GM21423 (cell line): ENCODE data around the gene ROR2.

ENCODE experiments used
- ATAC-seq: cut with Tn5 transposase; IDR thresholded peaks from one replicate; pipeline ENCODE4 v1.9.1; 2021; ENCODE audit warnings: mild to moderate bottlenecking, moderate library complexity; ENCODE audit not compliant: unreplicated experiment

ROR2 gene

DNA sequence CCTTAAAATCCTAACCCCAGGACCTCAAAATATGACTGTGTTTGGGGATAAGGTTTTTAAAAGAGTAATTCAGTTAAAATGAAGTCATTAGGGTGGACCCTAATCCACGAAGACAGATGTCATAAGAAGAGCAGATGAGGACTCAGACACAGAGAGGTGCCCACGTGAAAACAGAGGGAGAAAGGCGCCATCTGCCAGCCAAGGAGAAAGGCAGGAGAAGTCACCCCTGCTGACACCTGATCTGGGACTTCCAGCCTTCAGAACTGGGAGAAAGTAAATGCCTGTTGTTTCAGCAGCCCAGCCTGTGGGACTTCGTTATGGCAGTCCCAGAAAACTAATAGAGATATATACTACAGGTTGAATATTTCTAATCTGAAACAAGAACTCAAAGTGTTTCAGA is 67.4 kb downstream of the ROR2 start:
- ATAC-seq = no peak

GRCh38 chr9:91880378-91880972 is 69.6 kb downstream of the ROR2 start:
- no peak for ATAC-seq

DNA sequence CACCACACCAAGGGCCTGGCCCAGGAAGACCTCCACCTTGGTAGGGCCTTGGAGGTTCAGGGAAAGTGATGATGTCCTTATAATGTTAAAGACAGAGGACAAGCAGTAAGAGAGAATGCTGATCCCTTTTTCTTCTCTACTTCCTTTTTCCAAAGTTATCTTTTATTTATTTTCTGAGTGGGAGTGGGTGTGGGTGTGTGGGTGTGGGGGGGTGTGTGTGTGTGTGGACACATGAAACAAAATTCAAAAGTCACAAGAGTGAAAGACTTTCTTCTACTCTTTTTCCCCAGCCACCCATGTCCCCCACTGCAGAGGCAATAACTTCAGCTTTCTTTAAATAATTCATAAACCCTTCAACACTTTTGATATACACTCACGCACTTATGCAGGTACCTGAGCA is 70.8 kb downstream of the ROR2 start:
- no peak for ATAC-seq

- ATAC-seq = no peak
Measured at GRCh38 chr9:91873637-91874051, 76.4 kb downstream of the ROR2 start.

DNA sequence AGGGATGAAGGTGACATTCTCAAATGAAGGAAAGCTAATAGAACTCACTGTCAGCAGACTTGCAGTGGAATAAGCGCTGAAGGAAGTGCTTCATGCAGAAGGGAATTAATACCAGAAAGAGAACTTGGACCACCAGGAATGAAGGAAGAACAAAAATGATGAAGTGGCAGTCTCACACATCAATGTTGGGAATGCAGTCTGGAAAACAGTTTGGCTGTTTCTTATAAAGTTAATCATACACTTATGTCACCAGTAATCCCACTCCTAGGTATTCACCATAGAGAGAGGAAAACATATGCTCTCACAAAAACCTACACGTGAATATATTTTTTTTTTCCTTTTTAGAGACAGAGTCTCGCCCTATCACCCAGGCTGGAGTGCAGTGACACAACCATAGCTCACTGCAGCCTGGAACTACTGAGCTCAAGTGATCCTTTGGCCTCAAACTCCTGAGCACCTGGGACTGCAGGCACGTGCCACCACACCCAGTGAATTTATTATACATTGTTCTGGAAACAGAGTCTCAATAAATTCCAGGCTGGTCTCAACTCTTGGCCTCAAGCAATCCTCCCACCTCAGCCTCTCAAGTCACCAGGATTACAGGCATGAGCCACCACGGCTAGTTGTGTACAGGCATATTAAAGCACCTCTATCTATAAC is 81.2 kb downstream of the ROR2 start:
- no peak for ATAC-seq

DNA sequence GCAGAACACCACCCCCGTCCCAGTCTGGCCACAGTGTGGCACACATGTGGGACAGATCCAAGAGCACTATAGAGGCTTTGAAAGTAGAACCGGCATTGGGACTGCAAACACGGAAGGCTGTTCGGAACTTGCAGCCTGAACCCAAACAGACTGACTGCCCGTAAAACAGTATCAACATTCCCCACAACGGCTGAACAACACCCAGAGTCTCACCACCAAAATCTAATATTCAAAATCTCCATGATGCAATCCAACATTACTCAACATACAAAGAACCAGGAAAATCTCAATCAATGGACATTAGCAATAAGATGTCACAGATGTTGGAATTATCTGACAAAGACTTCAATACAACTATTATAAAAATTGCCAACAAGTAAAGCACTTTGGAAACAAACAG is 82.3 kb downstream of the ROR2 start:
- no peak for ATAC-seq

DNA sequence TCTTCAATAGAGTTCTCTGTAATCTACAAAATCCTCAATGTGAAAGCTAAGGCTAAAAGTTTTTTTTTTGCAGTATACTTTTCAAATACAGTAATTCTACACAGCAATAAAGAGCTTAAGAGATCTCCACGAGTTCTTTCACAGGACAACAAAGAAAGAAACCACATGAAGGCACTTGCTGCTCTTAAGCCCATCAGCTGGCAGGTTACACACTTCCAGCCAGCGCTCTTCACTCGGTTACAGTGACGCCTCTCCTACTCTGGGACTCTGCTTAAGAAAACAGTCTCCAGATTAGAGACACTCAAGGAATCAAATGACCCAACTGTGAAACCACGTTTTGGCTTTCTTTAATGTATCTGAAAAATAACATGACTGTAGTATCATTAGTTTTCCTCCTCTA is 85.0 kb downstream of the ROR2 start:
- ATAC-seq = no peak

- no peak for ATAC-seq
Measured at GRCh38 chr9:91864380-91864779, 85.6 kb downstream of the ROR2 start.

DNA sequence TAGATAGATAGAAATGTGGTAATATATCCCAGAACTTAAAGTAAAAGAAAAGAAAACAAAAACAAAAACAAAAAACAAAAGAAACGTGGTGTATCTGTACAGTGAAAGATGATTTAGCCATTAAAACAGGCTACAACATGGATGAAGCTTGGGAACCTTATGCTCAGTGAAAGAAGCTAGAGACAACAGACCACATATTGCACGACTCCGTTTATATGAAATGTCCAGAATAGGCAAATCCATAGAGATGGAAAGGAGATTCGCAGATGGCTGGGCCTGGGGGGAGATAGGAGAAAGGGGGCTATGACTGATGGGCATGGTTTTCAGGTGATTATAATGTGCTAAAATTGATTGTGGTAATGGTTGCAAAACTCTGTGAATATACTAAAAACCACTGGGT is 86.6 kb downstream of the ROR2 start:
- ATAC-seq = no peak

DNA sequence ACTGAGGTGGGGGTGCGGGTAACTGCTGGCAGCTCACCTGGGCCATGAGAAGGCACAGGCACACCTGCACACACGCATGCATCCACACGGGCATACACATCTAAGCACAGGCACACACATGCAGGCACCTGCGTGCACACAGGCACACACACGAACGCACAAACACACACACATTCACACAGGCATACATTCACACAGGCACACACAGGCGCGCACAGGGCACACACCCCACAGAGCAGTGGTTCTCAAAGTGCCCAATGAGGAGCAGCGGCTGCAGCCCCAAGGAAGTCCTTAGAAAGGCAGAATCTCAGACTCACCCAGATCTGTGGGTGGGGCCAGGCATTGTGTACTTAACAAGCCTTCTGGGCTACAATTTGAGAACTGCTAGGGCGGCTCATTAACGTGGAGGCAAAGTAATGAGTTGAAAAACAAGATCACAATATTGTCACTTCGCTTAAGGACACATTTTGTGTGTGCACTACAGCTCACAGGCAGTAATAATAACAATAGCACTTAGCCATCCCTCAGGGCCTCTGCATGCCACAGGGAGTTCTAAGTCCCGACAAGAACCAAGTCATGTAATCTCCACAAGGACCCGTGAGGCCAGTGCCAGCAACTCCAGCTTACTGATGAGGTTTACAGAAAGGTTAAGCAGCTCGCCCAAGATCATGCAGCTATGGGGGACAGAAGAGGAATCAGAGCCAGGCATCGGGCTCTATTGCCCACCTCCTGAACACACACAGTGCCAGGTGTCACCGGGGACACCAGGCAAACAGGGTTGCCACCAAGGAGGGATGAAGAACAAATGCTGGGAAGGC is 91.6 kb downstream of the ROR2 start:
- no peak for ATAC-seq

DNA sequence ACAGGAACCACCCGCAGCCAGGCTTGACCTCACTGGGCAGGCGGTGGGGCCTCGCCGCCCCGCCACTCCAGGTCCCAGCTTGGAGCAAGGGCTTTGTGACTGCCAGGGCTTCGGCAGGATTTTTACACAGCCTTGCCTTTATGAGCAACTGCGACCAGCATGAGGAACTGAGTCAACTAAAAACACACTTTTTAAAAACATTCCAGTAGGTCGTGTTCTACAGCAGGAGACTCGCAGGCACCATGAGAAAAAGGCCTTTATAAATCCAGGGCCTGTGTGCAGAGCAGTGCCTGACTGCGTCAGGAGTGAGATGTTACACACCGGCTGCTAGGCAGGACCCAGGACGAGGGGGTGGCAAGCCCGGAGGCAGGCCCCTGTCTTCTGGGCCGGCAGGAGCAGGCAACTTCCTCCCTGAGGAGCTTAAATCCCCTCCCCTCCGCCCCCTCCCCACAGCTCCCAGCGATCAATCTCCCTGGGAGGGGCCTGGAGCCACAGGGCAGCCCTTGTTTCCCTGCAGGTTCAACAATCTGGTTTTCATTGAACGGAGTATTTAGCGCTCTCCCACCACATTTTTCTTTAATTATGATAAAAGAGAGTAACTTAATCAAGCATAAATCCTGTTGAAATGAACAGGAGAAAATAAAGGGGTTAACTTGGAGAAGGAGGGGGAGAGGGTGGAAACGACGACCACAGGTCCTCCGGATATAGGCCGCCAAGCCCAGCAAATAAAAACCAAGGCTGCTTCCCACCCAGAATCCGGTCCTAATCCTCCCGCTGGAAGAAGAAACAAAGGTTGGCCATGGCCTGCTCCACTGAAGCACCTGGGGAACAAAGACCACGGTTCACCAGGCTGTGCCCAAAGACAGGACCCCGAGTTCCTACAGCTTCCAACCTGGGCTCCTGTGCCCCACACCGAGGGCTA is 92.5 kb downstream of the ROR2 start:
- ATAC-seq = no peak

- ATAC-seq = no peak
Measured at GRCh38 chr9:91856419-91856818, 93.6 kb downstream of the ROR2 start.

- ATAC-seq = no peak
Measured at GRCh38 chr9:91855196-91855595, 94.8 kb downstream of the ROR2 start.

- ATAC-seq = no peak
Measured at GRCh38 chr9:91852801-91853347, 97.2 kb downstream of the ROR2 start.

- no peak for ATAC-seq
Measured at GRCh38 chr9:91849694-91850093, 100.3 kb downstream of the ROR2 start.

- no peak for ATAC-seq
Measured at GRCh38 chr9:91848146-91848545, 101.9 kb downstream of the ROR2 start.

- ATAC-seq = no peak
Measured at GRCh38 chr9:91847581-91848091, 102.4 kb downstream of the ROR2 start.

DNA sequence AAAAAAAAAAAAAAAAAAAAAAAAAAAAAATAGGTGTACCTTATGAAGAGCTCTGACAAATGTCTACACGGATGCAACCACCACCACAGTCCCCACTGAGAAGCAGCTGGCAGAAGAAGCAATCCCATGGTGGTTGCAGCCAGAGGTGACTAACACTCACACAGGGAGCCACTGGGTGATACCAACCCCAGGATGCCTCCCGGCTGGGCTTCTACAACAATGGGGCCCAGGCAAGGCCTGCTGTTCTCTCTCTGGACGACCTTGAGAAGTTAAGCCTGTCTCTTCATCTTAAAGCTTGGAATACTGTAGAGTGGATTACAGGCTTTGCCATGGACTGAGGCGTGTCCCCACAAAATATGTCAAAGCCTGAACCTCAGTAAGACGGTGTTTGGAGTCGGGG is 104.1 kb downstream of the ROR2 start:
- no peak for ATAC-seq

DNA sequence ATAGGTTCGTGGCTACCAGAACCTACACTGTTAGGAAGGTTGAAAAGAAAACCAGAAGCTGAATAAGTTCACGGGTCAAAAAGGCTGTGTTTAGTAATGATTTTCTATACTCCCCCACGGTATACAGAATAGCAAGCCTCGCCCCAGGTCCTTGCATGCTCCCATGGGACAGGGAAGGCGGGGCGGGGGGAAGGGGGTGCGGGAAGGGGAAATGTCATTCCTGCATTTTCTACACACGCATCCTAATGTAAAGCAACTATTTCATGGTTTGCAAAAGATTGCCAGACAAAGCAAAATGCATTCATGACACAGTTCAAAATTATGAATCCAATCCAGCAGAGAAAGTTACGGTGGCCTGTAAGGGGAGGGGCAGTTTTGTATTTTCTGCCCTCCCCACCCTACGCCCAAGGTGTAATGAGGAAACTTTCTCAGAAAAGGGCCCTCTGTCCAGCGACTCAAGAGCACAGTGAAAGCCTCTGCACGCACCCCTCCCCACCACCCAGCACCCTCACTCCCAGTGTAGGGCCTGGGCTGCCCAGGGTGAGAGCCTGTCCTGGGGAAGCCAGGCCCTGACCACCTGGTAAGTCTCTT is 105.2 kb downstream of the ROR2 start:
- no peak for ATAC-seq

GRCh38 chr9:91844190-91844589 is 105.8 kb downstream of the ROR2 start:
- no peak for ATAC-seq
